NCI-H1930 (cell line): ENCODE data around the gene ABCA8.

ENCODE experiments used
- DNase-seq, 2 experiments: peaks; one replicate each; lab custom pipeline; 2025; lab: John Stamatoyannopoulos, UW

ABCA8 gene

GRCh38 chr17:68867759-68868516 lies 87.3 kb downstream of the ABCA8 start:
- no peak for DNase-seq

GRCh38 chr17:68865584-68865983 lies 89.6 kb downstream of the ABCA8 start:
- DNase-seq, result no peak

DNA sequence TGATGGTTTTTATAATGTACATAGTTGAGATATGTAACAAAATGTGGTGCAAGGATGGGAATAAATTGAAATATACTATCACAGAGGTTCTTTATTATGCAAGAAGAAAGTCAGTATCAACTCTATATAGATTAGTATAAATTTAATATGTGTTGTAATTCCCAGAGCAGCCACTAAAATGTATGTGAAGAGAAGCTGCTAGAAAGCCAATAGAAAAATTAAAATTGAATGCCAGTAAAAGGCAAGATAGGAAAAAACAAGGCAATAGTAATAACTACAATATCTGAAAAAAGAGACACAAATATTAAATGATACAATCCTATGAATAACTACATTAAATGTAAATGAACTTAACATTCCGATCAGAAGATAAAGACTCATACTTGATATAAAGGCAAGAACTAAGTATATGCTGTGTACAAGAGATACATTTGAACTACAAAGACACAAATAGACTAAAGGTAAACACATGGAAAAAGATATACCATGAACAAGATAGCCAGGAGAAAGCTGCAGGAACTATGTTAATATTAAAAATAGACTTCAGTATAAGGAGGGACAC lies 92.0 kb downstream of the ABCA8 start:
- DNase-seq, result no peak

DNA sequence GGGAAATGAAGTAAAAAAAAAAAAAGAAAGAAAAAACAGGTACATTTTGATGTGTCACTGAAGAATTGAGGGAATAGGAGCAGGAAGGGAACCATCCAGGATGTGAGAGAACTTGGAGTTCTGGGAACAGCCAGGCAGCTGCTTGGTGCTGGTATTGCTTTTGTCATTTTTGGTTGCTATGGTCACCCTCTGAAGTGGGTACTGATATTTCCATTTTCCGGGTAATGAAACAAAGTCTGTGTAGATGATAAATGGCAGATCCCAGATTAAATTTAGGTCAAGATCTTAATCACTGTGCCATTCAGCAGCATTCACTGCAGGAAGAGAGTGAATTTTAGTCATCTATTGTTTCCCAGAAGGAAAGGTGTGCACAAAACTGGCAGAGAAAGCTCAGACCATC lies 93.6 kb downstream of the ABCA8 start:
- DNase-seq, result no peak

DNA sequence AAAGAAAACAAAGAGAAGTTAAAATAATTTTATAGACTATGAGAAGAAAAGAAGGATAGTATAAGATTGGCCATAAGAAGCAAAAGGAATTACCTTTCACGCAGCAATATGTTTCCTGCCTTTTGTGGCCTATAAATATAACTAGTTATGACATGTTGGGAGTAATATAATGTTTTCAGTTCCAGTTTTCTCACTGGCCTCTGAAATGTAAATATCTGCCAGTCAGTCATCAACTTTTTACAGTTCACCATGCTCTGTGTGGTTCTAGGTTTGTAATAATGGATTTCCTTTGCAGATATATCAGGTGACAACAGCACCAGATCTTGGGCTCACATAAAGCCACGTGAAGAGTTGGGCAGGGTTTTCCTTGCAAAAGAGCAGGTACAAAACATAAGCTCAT lies 94.3 kb downstream of the ABCA8 start:
- no peak for DNase-seq

DNA sequence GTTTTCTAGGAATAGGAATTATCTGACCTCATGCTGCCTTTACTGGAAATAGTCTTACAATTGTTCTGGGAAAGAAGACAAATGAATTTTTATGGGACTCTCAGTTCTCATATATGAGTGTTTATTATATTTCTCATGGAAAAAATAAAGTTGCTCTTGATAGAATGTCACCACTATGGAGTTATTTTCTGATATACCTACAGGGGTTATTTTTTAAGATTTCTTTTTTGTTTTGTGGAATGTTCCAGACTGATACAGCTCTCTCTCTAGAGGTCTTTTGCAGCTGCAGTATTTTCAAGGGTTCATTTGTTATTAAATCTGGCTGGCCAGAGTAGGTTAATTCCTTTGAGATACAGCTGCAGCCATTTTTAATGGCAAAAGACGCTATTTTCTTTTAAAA lies 100.7 kb downstream of the ABCA8 start:
- DNase-seq, result no peak

DNA sequence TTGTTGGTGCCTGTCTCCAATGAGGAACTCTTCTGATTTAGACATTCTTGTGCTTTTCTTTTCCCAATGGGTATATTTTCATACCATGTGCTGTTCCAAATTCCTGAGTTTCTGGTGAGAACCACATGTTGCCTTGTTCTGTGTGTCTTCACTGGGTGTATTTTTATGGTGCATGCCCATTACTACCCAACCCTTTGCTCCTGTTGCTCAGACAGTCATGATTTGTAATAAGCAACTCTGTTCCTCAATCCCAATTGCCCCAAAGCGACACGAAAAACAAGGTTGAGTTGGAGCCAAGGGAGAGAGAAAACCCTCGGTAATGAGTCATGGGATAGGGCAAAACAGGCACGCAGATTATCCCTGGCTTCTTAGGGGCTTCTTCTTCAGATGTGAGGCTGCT lies 101.8 kb downstream of the ABCA8 start:
- no peak for DNase-seq

DNA sequence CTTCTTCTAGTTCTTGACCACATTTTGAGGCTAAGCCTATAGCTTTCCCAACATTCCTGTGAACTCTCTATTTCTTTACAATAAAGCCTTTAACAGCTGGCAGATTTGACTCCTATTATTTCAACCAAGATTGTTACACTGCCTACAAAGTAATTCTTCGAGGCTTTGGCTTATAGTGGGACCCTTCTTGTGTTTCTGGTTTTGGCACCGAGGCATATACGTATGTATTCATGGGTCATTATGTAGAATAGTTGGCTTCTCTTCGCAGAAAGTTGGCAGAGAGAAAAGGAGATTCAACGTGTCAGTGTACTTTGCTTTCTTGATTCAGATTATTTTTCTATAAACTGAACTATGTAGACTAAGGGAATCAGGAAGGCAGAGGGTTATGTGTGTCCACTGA lies 102.2 kb downstream of the ABCA8 start:
- no peak for DNase-seq

- no peak for DNase-seq
Measured at GRCh38 chr17:68851890-68852289, 103.3 kb downstream of the ABCA8 start.

DNA sequence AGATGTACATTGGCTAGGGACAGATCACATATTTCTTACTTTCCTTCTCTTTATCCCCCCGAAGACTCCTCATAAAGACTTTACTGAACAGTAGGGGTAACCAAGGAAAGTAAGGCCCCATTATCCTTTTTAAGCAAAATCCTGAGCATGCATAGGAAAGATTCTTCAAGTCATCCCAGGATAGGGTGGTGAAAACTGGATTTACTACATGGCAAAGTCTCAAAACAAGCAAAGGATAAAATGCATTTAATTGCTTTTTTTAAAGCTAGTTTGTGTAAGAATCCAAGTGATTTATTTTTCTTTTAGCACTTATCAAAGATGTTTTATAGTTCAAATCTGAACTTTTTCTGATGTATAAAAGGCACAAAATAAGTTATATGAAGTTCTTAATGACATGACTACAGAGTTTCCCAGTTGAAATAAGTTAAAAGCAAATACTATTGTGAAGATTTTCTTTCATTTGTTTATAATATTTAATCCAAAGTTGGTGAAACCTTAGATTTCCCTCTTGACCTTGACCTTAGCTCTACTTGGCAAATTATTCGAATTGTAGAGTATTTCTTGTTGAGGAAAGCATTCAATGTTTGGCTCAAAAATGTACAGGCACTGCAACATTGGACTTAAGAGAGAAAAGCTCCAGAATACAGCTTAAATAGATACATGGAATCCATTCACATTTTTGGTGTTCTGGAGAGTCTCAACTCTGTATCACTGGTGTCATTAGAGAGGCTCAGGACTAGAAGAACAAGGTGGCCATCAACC lies 104.3 kb downstream of the ABCA8 start:
- no peak for DNase-seq

DNA sequence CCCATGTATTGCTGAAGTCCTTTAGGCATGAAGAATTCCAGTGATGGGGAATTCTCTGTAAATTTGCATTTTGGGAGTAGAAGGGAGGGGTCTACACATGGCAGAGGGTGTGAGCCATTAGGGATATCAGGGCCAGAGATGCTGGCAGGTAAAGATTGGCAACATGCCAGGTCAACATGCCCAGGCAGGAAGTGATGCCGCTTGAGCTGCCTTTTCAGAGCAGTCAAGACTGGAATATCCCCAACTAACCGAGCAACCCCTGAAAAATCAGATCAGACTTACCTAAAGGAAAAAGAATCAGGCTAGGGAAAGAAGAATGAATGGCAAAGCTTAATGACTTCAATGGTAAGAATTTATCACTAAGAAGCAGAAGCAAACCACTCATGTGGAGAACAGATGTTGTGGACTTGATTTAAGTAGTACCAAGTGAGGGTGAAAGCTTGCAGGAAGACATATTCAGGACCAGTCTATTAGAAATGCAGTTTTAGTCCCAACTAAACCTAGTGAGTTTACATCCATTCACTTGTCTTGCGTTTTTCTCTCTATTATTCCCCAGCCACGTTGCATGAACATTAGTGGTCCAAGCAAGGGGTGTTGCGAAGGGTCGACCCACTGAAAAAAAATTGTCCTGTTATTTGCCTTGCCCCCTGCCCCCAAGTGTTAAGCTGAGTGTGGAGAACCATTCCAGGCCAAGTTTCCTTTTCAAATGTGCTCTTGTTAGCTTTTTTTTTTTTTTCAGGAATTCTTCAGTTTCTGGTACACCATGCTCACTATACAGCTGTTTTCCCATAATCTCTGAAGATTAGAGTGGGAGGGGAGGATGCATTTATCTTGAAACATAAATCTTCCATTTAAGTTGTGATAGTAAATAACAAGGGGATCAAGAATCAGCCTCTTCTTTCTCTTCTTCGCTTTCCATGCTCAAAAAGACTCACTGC lies 105.2 kb downstream of the ABCA8 start:
- no peak for DNase-seq

GRCh38 chr17:68847711-68848110 lies 107.5 kb downstream of the ABCA8 start:
- no peak for DNase-seq

DNA sequence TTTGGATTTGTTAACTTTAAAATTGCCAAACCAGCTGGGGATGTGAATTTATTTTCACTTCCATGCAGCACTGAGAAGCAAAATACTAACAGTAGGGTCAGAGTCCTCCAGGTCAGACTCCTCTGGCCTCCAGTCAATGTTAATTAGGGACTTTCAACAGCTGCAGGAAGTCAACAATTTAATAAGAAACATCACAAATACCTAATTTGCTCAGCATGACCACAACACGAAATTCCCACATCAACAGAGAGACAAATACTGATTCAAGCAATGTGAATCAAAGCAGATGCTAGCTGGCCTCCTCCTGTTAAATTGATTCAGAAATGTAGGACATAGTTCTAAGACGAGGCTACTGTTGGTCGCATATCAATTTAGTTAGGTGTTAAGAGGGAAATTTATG lies 111.7 kb downstream of the ABCA8 start:
- no peak for DNase-seq

- no peak for DNase-seq
Measured at GRCh38 chr17:68840073-68840472, 115.1 kb downstream of the ABCA8 start.

GRCh38 chr17:68835071-68835470 lies 120.1 kb downstream of the ABCA8 start:
- no peak for DNase-seq

DNA sequence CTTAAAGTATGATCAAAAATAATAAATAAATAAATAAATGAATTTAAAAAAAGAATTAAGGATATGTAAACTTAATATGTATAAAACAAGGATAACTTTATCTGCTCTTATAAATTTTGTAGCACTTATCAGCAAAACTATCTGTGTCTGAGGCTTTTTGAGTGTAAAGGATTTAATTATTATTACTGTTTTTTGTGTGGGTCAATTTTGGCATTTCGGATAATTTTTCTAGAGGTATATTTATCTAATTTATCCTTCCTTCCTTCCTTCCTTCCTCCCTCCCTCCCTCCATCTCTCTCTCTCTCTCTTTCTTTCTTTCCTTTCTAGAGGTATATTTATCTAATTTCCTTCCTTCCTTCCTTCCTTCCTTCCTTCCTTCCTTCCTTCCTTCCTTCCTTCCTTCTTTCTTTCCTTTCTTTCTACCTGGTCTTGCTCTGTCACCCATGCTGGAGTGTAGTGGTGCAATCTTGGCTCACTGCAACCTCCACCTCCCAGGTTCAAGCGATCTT lies 120.8 kb downstream of the ABCA8 start:
- no peak for DNase-seq

DNA sequence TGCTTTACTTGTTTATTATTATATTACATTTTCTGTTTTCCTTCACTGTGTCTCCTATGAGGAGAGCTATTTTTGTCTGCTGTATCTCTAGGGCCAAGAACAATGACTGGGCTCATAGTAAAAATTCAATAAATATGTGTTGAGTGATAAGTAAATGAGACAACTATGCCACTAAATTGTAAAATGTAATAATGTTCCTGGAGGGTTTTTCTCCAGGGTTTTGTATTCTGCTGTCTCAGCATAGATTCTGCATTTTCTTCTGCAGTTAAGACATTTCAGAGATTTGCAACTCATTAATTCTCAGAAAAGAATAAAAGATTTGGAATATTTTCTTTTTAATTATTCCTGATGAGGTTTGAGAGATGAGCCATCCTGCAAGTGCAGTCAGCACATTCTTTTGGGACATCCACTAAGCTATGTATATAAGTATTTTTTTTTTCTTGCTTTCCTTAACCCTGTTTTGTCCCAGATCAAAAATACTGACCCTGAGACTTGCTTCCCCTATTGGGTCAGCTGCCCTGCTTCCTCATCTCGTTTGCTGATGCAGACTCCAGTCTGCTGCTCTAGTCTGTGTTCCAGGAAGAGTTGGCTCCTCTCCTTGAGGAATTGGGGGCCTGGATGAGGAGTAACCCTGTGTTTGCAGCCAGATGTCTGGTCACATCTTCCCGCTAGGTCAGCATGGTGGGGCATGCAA lies 122.9 kb downstream of the ABCA8 start:
- DNase-seq, result no peak

GRCh38 chr17:68831170-68831569 lies 124.0 kb downstream of the ABCA8 start:
- DNase-seq, result no peak

DNA sequence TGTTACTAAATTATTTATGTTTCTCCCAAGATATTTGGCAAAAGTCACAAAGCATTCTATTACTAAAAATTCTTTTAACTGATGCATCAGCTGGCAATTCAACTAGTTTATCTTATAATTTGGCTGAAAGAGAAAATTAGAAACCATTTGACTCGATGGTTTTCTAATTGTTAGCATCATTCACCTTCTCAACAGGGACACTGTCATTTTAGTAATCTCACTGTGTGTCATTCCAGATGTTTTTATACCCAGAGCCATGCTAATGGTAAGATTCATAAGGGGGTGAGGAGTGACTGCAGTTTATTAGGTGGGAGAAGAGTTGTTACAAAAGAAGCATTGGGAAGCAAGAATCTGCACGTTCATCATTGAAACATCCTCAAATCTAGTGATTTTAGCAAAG lies 124.9 kb downstream of the ABCA8 start:
- no peak for DNase-seq

- DNase-seq, result no peak
Measured at GRCh38 chr17:68829211-68829610, 126.0 kb downstream of the ABCA8 start.

DNA sequence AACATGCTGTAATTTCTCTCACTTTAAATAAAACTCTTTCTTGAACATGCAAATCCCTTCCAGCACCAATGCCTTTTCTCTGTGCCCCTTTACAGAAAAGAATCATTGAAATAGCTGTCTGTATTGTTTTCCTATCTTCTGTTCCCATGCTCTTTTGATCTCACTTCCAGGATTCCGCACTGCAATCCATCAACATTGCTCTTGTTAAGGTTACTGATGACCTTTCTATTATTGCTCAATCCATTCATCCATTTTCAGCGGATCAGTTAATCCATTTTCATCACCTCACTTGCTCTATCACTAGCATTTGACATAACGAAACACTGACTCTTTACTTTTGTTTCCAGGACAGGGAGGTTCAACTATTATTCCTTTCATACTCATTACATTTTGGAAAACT lies 130.5 kb downstream of the ABCA8 start:
- no peak for DNase-seq
